ENCODE measurements around the gene GALK1.
"Not testable (repeated sequence)": the region's sequence is repeated elsewhere in the genome, so short reads cannot be mapped to it uniquely, and the experiment has no call there.

GALK1 gene

GRCh38 chr17:75783803-75784472 lies 18.9 kb upstream of the GALK1 start:
- H3K27ac ChIP-seq (ENCODE audit: low read depth, low read length) = peak overlapping the region; percentile 98
- peaks cover 3% of the 10 kb centered on the region; the same call in 1 of the 2 replicates for H3K36me3 ChIP-seq (ENCODE audit: insufficient read depth, low read length)
- no peak overlapping the region for H2AFZ ChIP-seq (ENCODE audit: low read length, unreplicated experiment)
- H3K4me1 ChIP-seq (ENCODE audit: control insufficient read depth, insufficient read depth, low read length, unreplicated experiment) = peaks cover 26% of the 10 kb centered on the region
- no peaks in the 10 kb centered on the region for H3K27me3 ChIP-seq (ENCODE audit: insufficient read depth, low read length)
- peak overlapping the region; percentile 77 for H3K4me3 ChIP-seq (ENCODE audit: low read depth, low read length)
- H3K79me2 ChIP-seq (ENCODE audit: control insufficient read depth, insufficient read depth, low read length, unreplicated experiment) = peaks cover 38% of the 10 kb centered on the region

GRCh38 chr17:75783069-75783783 lies 18.2 kb upstream of the GALK1 start:
- peak overlapping the region; percentile 98 for H3K27ac ChIP-seq (ENCODE audit: low read depth, low read length)
- H3K4me1 ChIP-seq (ENCODE audit: control insufficient read depth, insufficient read depth, low read length, unreplicated experiment) = peaks cover 26% of the 10 kb centered on the region
- peaks cover 43% of the 10 kb centered on the region for H3K79me2 ChIP-seq (ENCODE audit: control insufficient read depth, insufficient read depth, low read length, unreplicated experiment)
- peak overlapping the region; percentile 77 for H3K4me3 ChIP-seq (ENCODE audit: low read depth, low read length)
- peaks cover 10% of the 10 kb centered on the region for H3K36me3 ChIP-seq (ENCODE audit: insufficient read depth, low read length)
- H3K27me3 ChIP-seq (ENCODE audit: insufficient read depth, low read length) = no peaks in the 10 kb centered on the region
- peak overlapping the region; percentile 94 for H2AFZ ChIP-seq (ENCODE audit: low read length, unreplicated experiment)

- Histone ChIP-seq H3K27me3 (ENCODE audit: insufficient read depth, low read length) (no peaks in the 10 kb centered on the region), H3K4me1 (ENCODE audit: control insufficient read depth, insufficient read depth, low read length, unreplicated experiment) (peaks cover 27% of the 10 kb centered on the region), H2AFZ (ENCODE audit: low read length, unreplicated experiment) (no peak overlapping the region), H3K27ac (ENCODE audit: low read depth, low read length) (peak overlapping the region; percentile 99; the same call in 1 of the 2 replicates), H3K36me3 (ENCODE audit: insufficient read depth, low read length) (peaks cover 28% of the 10 kb centered on the region), H3K79me2 (ENCODE audit: control insufficient read depth, insufficient read depth, low read length, unreplicated experiment) (peaks cover 29% of the 10 kb centered on the region), H3K4me3 (ENCODE audit: low read depth, low read length) (peak overlapping the region; percentile 89)
These were observed 15.2 kb upstream of the GALK1 start for GRCh38 chr17:75779987-75780889.

- H2AFZ ChIP-seq (ENCODE audit: low read length, unreplicated experiment) = no peak overlapping the region
- peaks cover 26% of the 10 kb centered on the region for H3K4me1 ChIP-seq (ENCODE audit: control insufficient read depth, insufficient read depth, low read length, unreplicated experiment)
These were observed 14.4 kb upstream of the GALK1 start for GRCh38 chr17:75779250-75779986.

GRCh38 chr17:75778861-75779249 lies 13.9 kb upstream of the GALK1 start:
- H3K4me1 ChIP-seq (ENCODE audit: control insufficient read depth, insufficient read depth, low read length, unreplicated experiment) = peaks cover 23% of the 10 kb centered on the region
- no peak overlapping the region for H2AFZ ChIP-seq (ENCODE audit: low read length, unreplicated experiment)
- peaks cover 28% of the 10 kb centered on the region for H3K79me2 ChIP-seq (ENCODE audit: control insufficient read depth, insufficient read depth, low read length, unreplicated experiment)
- H3K4me3 ChIP-seq (ENCODE audit: low read depth, low read length) = peak overlapping the region; percentile 89
- H3K27ac ChIP-seq (ENCODE audit: low read depth, low read length) = peak overlapping the region; percentile 99
- no peaks in the 10 kb centered on the region for H3K27me3 ChIP-seq (ENCODE audit: insufficient read depth, low read length)
- H3K36me3 ChIP-seq (ENCODE audit: insufficient read depth, low read length) = peaks cover 28% of the 10 kb centered on the region

More at GRCh38 chr17:75779250-75779986, 14.4 kb upstream of the GALK1 start:
- H3K4me3 ChIP-seq (ENCODE audit: low read depth, low read length) = peak overlapping the region; percentile 89
- no peaks in the 10 kb centered on the region for H3K27me3 ChIP-seq (ENCODE audit: insufficient read depth, low read length)
- H3K27ac ChIP-seq (ENCODE audit: low read depth, low read length) = peak overlapping the region; percentile 99
- peaks cover 28% of the 10 kb centered on the region for H3K79me2 ChIP-seq (ENCODE audit: control insufficient read depth, insufficient read depth, low read length, unreplicated experiment)
- H3K36me3 ChIP-seq (ENCODE audit: insufficient read depth, low read length) = peaks cover 28% of the 10 kb centered on the region

- Histone ChIP-seq H3K4me1 (ENCODE audit: control insufficient read depth, insufficient read depth, low read length, unreplicated experiment) (peaks cover 18% of the 10 kb centered on the region), H3K36me3 (ENCODE audit: insufficient read depth, low read length) (peaks cover 28% of the 10 kb centered on the region), H3K4me3 (ENCODE audit: low read depth, low read length) (peak overlapping the region; percentile 89), H3K27ac (ENCODE audit: low read depth, low read length) (peak overlapping the region; percentile 99), H3K79me2 (ENCODE audit: control insufficient read depth, insufficient read depth, low read length, unreplicated experiment) (peaks cover 28% of the 10 kb centered on the region)
- H3K27me3 ChIP-seq (ENCODE audit: insufficient read depth, low read length); H2AFZ ChIP-seq (ENCODE audit: low read length, unreplicated experiment): not testable (repeated sequence)
These were observed 13.3 kb upstream of the GALK1 start for GRCh38 chr17:75778066-75778860.

GRCh38 chr17:75777296-75777922 lies 12.4 kb upstream of the GALK1 start:
- Histone ChIP-seq H3K27ac (ENCODE audit: low read depth, low read length) (peak overlapping the region; percentile 19; the same call in 1 of the 2 replicates), H3K79me2 (ENCODE audit: control insufficient read depth, insufficient read depth, low read length, unreplicated experiment) (peaks cover 28% of the 10 kb centered on the region), H3K4me1 (ENCODE audit: control insufficient read depth, insufficient read depth, low read length, unreplicated experiment) (peaks cover 13% of the 10 kb centered on the region), H3K27me3 (ENCODE audit: insufficient read depth, low read length) (no peaks in the 10 kb centered on the region), H2AFZ (ENCODE audit: low read length, unreplicated experiment) (no peak overlapping the region), H3K4me3 (ENCODE audit: low read depth, low read length) (peak overlapping the region; percentile 89), H3K36me3 (ENCODE audit: insufficient read depth, low read length) (peaks cover 28% of the 10 kb centered on the region)

- Histone ChIP-seq H2AFZ (ENCODE audit: low read length, unreplicated experiment) (no peak overlapping the region), H3K27ac (ENCODE audit: low read depth, low read length) (peak overlapping the region; percentile 19; the same call in 1 of the 2 replicates), H3K4me3 (ENCODE audit: low read depth, low read length) (peak overlapping the region; percentile 89), H3K79me2 (ENCODE audit: control insufficient read depth, insufficient read depth, low read length, unreplicated experiment) (peaks cover 28% of the 10 kb centered on the region), H3K4me1 (ENCODE audit: control insufficient read depth, insufficient read depth, low read length, unreplicated experiment) (peaks cover 13% of the 10 kb centered on the region), H3K27me3 (ENCODE audit: insufficient read depth, low read length) (no peaks in the 10 kb centered on the region), H3K36me3 (ENCODE audit: insufficient read depth, low read length) (peaks cover 28% of the 10 kb centered on the region)
These were observed 11.6 kb upstream of the GALK1 start for GRCh38 chr17:75776386-75777295.

Measured in ACC112 (cell line).